Activated T-cell treated with anti-CD3 and anti-CD28 coated beads for 4 hours (primary cell): ENCODE data around the gene CLASP1.
"Not testable (repeated sequence)": the region's sequence is repeated elsewhere in the genome, so short reads cannot be mapped to it uniquely, and the experiment has no call there.

Experiments used
- DNase-seq: peaks from one replicate; pipeline ENCODE4 v3.0.0-alpha.2; 2020

CLASP1 gene

GRCh38 chr2:121409966-121410365 lies 239.3 kb downstream of the CLASP1 start:
- no peak for DNase-seq

- no peak for DNase-seq
These were observed 239.9 kb downstream of the CLASP1 start for GRCh38 chr2:121409388-121409787.

- no peak for DNase-seq
These were observed 240.6 kb downstream of the CLASP1 start for GRCh38 chr2:121408641-121409040.

- DNase-seq, result no peak
These were observed 244.0 kb downstream of the CLASP1 start for GRCh38 chr2:121405233-121405632.

- no peak for DNase-seq
These were observed 249.1 kb downstream of the CLASP1 start for GRCh38 chr2:121400201-121400600.

GRCh38 chr2:121398853-121399252 lies 250.4 kb downstream of the CLASP1 start:
- no peak for DNase-seq

GRCh38 chr2:121390082-121390692 lies 259.1 kb downstream of the CLASP1 start:
- no peak for DNase-seq

GRCh38 chr2:121388371-121388770 lies 260.9 kb downstream of the CLASP1 start:
- DNase-seq, result no peak

- DNase-seq, result no peak
These were observed 261.5 kb downstream of the CLASP1 start for GRCh38 chr2:121387591-121388325.

- no peak for DNase-seq
These were observed 262.6 kb downstream of the CLASP1 start for GRCh38 chr2:121386707-121387106.

GRCh38 chr2:121386102-121386501 lies 263.2 kb downstream of the CLASP1 start:
- DNase-seq, result no peak

- DNase-seq, result no peak
These were observed 266.5 kb downstream of the CLASP1 start for GRCh38 chr2:121382744-121383143.

GRCh38 chr2:121377646-121378045 lies 271.6 kb downstream of the CLASP1 start:
- DNase-seq, result no peak

GRCh38 chr2:121376535-121377250 lies 272.6 kb downstream of the CLASP1 start:
- no peak for DNase-seq

GRCh38 chr2:121375621-121376159 lies 273.6 kb downstream of the CLASP1 start:
- DNase-seq, result no peak

- not testable (repeated sequence) for DNase-seq
These were observed 274.7 kb downstream of the CLASP1 start for GRCh38 chr2:121374412-121375075.

- DNase-seq, result no peak
These were observed 276.4 kb downstream of the CLASP1 start for GRCh38 chr2:121372721-121373353.

GRCh38 chr2:121372082-121372481 lies 277.2 kb downstream of the CLASP1 start:
- no peak for DNase-seq

GRCh38 chr2:121368836-121369235 lies 280.4 kb downstream of the CLASP1 start:
- no peak for DNase-seq

GRCh38 chr2:121368155-121368554 lies 281.1 kb downstream of the CLASP1 start:
- no peak for DNase-seq

GRCh38 chr2:121367246-121367900 lies 281.9 kb downstream of the CLASP1 start:
- no peak for DNase-seq

- DNase-seq, result no peak
These were observed 283.2 kb downstream of the CLASP1 start for GRCh38 chr2:121366040-121366439.
